Measurements from ENCODE around the gene VAV3.

VAV3 gene

DNA sequence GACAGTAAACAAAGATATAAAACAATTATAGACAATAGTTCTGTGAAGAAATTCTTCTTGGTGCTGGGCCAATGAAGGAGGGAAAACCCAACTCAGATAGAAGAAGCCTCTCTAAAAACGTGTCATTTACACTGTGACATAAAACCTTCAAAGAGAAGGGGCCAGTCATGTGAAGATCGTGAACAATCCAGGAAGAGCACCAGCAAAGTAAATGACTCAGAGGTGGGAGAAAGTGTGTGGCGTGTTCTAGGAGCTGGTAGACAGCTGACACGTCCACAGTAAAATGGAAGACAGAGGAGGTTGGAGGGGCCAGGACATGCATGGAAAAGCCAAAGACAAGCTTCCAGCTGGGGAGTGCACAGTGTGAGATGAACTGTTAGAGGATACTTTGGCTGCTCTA is 143.6 kb downstream of the VAV3 start:
- no peaks in the 10 kb centered on the region for H3K36me3 ChIP-seq (ENCODE audit: control insufficient read depth, insufficient read depth, low read length)
- H3K4me1 ChIP-seq (ENCODE audit: control insufficient read depth, insufficient read depth, low read length): no peaks in the 10 kb centered on the region
- H3K9me3 ChIP-seq (ENCODE audit: control insufficient read depth, insufficient read depth, low read length): no peaks in the 10 kb centered on the region
- no peak overlapping the region for H3K9ac ChIP-seq (ENCODE audit: low read depth, low read length)
- no peaks in the 10 kb centered on the region for H3K27me3 ChIP-seq (ENCODE audit: control insufficient read depth, insufficient read depth, low read length)
- H3K4me3 ChIP-seq (ENCODE audit: low read depth, low read length): no peak overlapping the region

GRCh38 chr1:107820801-107821200 is 144.2 kb downstream of the VAV3 start:
- Histone ChIP-seq H3K4me3 (ENCODE audit: low read depth, low read length) (no peak overlapping the region), H3K9me3 (ENCODE audit: control insufficient read depth, insufficient read depth, low read length) (no peaks in the 10 kb centered on the region), H3K27me3 (ENCODE audit: control insufficient read depth, insufficient read depth, low read length) (no peaks in the 10 kb centered on the region), H3K9ac (ENCODE audit: low read depth, low read length) (no peak overlapping the region), H3K36me3 (ENCODE audit: control insufficient read depth, insufficient read depth, low read length) (no peaks in the 10 kb centered on the region), H3K4me1 (ENCODE audit: control insufficient read depth, insufficient read depth, low read length) (no peaks in the 10 kb centered on the region)

DNA sequence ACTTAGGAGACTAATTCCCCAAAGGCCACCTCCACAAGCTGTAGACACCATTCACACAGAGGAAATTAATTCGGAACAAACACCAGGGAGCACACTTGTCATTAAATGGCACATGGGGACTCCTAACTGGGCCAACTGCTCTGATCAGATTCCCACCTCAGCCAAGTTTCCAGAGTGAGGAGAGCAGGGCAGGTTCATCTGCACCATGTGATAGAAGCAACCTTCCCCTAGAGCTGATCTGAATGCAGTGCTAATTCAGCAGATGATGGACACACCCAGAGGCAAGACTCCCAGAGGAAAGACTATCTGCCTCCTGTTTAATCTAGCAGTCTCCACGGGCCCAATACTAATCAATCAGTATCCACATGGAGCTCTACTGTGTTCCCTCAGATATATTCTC is 147.0 kb downstream of the VAV3 start:
- H3K9me3 ChIP-seq (ENCODE audit: control insufficient read depth, insufficient read depth, low read length): no peaks in the 10 kb centered on the region
- no peaks in the 10 kb centered on the region for H3K36me3 ChIP-seq (ENCODE audit: control insufficient read depth, insufficient read depth, low read length)
- no peaks in the 10 kb centered on the region for H3K4me1 ChIP-seq (ENCODE audit: control insufficient read depth, insufficient read depth, low read length)
- H3K9ac ChIP-seq (ENCODE audit: low read depth, low read length): no peak overlapping the region
- H3K4me3 ChIP-seq (ENCODE audit: low read depth, low read length): no peak overlapping the region
- H3K27me3 ChIP-seq (ENCODE audit: control insufficient read depth, insufficient read depth, low read length): no peaks in the 10 kb centered on the region

- H3K4me3 ChIP-seq (ENCODE audit: low read depth, low read length): no peak overlapping the region
- H3K4me1 ChIP-seq (ENCODE audit: control insufficient read depth, insufficient read depth, low read length): no peaks in the 10 kb centered on the region
- H3K9me3 ChIP-seq (ENCODE audit: control insufficient read depth, insufficient read depth, low read length): no peaks in the 10 kb centered on the region
- no peak overlapping the region for H3K9ac ChIP-seq (ENCODE audit: low read depth, low read length)
- no peaks in the 10 kb centered on the region for H3K36me3 ChIP-seq (ENCODE audit: control insufficient read depth, insufficient read depth, low read length)
- H3K27me3 ChIP-seq (ENCODE audit: control insufficient read depth, insufficient read depth, low read length): no peaks in the 10 kb centered on the region
Measured at GRCh38 chr1:107817206-107817605, 147.8 kb downstream of the VAV3 start.

DNA sequence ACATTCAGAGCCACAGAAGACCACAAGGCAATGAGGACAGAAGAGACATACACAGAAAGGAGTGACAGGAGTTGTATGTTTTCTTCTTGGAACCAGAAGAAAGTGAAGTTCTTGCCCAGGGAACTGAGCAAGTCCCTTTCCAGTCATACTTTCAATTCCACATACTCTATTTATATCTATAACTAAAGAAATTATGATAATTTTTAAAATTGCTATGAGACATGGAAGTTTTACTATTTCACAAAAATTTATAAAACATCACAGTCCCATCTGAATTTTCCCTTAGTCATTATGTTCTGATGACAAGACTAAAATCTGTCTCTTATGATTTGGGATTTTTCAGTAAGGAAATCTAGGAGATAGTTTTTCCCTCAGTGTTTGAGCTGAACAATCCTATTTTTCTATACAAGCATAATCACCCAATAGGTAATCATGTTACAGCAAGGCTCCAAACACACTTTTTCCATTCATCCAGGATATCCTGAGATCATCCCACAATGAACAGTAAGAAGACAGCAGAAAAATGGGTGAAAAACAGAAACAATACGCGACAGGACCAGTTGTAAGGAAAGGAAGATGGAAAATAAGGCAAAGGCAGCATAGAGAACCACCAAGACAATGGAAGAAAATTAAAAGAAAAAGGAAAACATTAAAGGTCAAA is 154.6 kb downstream of the VAV3 start:
- Histone ChIP-seq H3K27me3 (ENCODE audit: control insufficient read depth, insufficient read depth, low read length) (no peaks in the 10 kb centered on the region), H3K4me3 (ENCODE audit: low read depth, low read length) (no peak overlapping the region), H3K9ac (ENCODE audit: low read depth, low read length) (no peak overlapping the region), H3K9me3 (ENCODE audit: control insufficient read depth, insufficient read depth, low read length) (no peaks in the 10 kb centered on the region), H3K4me1 (ENCODE audit: control insufficient read depth, insufficient read depth, low read length) (peaks cover 2% of the 10 kb centered on the region), H3K36me3 (ENCODE audit: control insufficient read depth, insufficient read depth, low read length) (no peaks in the 10 kb centered on the region)

- Histone ChIP-seq H3K27me3 (ENCODE audit: control insufficient read depth, insufficient read depth, low read length) (no peaks in the 10 kb centered on the region), H3K36me3 (ENCODE audit: control insufficient read depth, insufficient read depth, low read length) (no peaks in the 10 kb centered on the region), H3K4me1 (ENCODE audit: control insufficient read depth, insufficient read depth, low read length) (peaks cover 15% of the 10 kb centered on the region), H3K9me3 (ENCODE audit: control insufficient read depth, insufficient read depth, low read length) (no peaks in the 10 kb centered on the region), H3K4me3 (ENCODE audit: low read depth, low read length) (no peak overlapping the region), H3K9ac (ENCODE audit: low read depth, low read length) (no peak overlapping the region)
Measured at GRCh38 chr1:107807855-107808254, 157.1 kb downstream of the VAV3 start.

- no peaks in the 10 kb centered on the region for H3K9me3 ChIP-seq (ENCODE audit: control insufficient read depth, insufficient read depth, low read length)
- H3K4me3 ChIP-seq (ENCODE audit: low read depth, low read length): no peak overlapping the region
- H3K9ac ChIP-seq (ENCODE audit: low read depth, low read length): no peak overlapping the region
- H3K27me3 ChIP-seq (ENCODE audit: control insufficient read depth, insufficient read depth, low read length): no peaks in the 10 kb centered on the region
- no peaks in the 10 kb centered on the region for H3K36me3 ChIP-seq (ENCODE audit: control insufficient read depth, insufficient read depth, low read length)
- peaks cover 15% of the 10 kb centered on the region for H3K4me1 ChIP-seq (ENCODE audit: control insufficient read depth, insufficient read depth, low read length)
Measured at GRCh38 chr1:107807405-107807804, 157.6 kb downstream of the VAV3 start.

GRCh38 chr1:107806902-107807301 is 158.1 kb downstream of the VAV3 start:
- Histone ChIP-seq H3K9me3 (ENCODE audit: control insufficient read depth, insufficient read depth, low read length) (no peaks in the 10 kb centered on the region), H3K27me3 (ENCODE audit: control insufficient read depth, insufficient read depth, low read length) (no peaks in the 10 kb centered on the region), H3K36me3 (ENCODE audit: control insufficient read depth, insufficient read depth, low read length) (no peaks in the 10 kb centered on the region), H3K4me3 (ENCODE audit: low read depth, low read length) (no peak overlapping the region), H3K9ac (ENCODE audit: low read depth, low read length) (no peak overlapping the region), H3K4me1 (ENCODE audit: control insufficient read depth, insufficient read depth, low read length) (peaks cover 15% of the 10 kb centered on the region)

- Histone ChIP-seq H3K9ac (ENCODE audit: low read depth, low read length) (no peak overlapping the region), H3K27me3 (ENCODE audit: control insufficient read depth, insufficient read depth, low read length) (no peaks in the 10 kb centered on the region), H3K36me3 (ENCODE audit: control insufficient read depth, insufficient read depth, low read length) (no peaks in the 10 kb centered on the region), H3K4me3 (ENCODE audit: low read depth, low read length) (no peak overlapping the region), H3K4me1 (ENCODE audit: control insufficient read depth, insufficient read depth, low read length) (peaks cover 15% of the 10 kb centered on the region), H3K9me3 (ENCODE audit: control insufficient read depth, insufficient read depth, low read length) (no peaks in the 10 kb centered on the region)
Measured at GRCh38 chr1:107804741-107805140, 160.2 kb downstream of the VAV3 start.

- H3K4me1 ChIP-seq (ENCODE audit: control insufficient read depth, insufficient read depth, low read length): peaks cover 15% of the 10 kb centered on the region
- H3K9me3 ChIP-seq (ENCODE audit: control insufficient read depth, insufficient read depth, low read length): no peaks in the 10 kb centered on the region
- no peaks in the 10 kb centered on the region for H3K27me3 ChIP-seq (ENCODE audit: control insufficient read depth, insufficient read depth, low read length)
- H3K9ac ChIP-seq (ENCODE audit: low read depth, low read length): no peak overlapping the region
- no peaks in the 10 kb centered on the region for H3K36me3 ChIP-seq (ENCODE audit: control insufficient read depth, insufficient read depth, low read length)
- no peak overlapping the region for H3K4me3 ChIP-seq (ENCODE audit: low read depth, low read length)
Measured at GRCh38 chr1:107804134-107804533, 160.8 kb downstream of the VAV3 start.

DNA sequence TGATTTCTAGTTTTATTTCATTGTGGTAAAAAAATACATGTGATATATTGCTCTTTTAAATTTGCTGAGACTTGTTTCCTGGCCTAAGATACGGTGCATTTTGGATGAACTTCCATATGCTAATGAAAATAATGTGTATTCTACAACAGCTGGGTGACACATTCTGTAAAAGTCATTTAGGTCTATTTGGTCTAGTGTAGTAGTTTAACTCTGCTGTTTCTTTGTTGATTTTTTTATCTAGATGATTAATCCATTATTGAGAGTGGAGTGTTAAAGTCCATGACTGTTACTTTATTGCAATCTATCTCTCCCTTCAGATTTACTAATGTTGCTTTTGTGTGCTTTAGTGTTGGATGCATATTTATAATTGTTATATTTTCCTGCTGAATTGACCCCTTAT is 161.4 kb downstream of the VAV3 start:
- Histone ChIP-seq H3K4me3 (ENCODE audit: low read depth, low read length) (no peak overlapping the region), H3K4me1 (ENCODE audit: control insufficient read depth, insufficient read depth, low read length) (peaks cover 15% of the 10 kb centered on the region), H3K9me3 (ENCODE audit: control insufficient read depth, insufficient read depth, low read length) (no peaks in the 10 kb centered on the region), H3K36me3 (ENCODE audit: control insufficient read depth, insufficient read depth, low read length) (no peaks in the 10 kb centered on the region), H3K9ac (ENCODE audit: low read depth, low read length) (no peak overlapping the region), H3K27me3 (ENCODE audit: control insufficient read depth, insufficient read depth, low read length) (no peaks in the 10 kb centered on the region)

GRCh38 chr1:107802654-107803053 is 162.3 kb downstream of the VAV3 start:
- no peaks in the 10 kb centered on the region for H3K9me3 ChIP-seq (ENCODE audit: control insufficient read depth, insufficient read depth, low read length)
- H3K4me3 ChIP-seq (ENCODE audit: low read depth, low read length): no peak overlapping the region
- H3K27me3 ChIP-seq (ENCODE audit: control insufficient read depth, insufficient read depth, low read length): no peaks in the 10 kb centered on the region
- H3K36me3 ChIP-seq (ENCODE audit: control insufficient read depth, insufficient read depth, low read length): no peaks in the 10 kb centered on the region
- peaks cover 15% of the 10 kb centered on the region for H3K4me1 ChIP-seq (ENCODE audit: control insufficient read depth, insufficient read depth, low read length)
- H3K9ac ChIP-seq (ENCODE audit: low read depth, low read length): no peak overlapping the region
